GM21576 (cell line): ENCODE measurements around the gene CACNA1B.

Experiments used
- ATAC-seq: cut with Tn5 transposase; IDR thresholded peaks from one replicate; pipeline ENCODE4 v1.9.1; 2021; ENCODE audit warnings: mild to moderate bottlenecking, moderate library complexity; ENCODE audit not compliant: unreplicated experiment

Gene CACNA1B

GRCh38 chr9:137978262-137978714 is 100.7 kb downstream of the CACNA1B start:
- no peak for ATAC-seq

DNA sequence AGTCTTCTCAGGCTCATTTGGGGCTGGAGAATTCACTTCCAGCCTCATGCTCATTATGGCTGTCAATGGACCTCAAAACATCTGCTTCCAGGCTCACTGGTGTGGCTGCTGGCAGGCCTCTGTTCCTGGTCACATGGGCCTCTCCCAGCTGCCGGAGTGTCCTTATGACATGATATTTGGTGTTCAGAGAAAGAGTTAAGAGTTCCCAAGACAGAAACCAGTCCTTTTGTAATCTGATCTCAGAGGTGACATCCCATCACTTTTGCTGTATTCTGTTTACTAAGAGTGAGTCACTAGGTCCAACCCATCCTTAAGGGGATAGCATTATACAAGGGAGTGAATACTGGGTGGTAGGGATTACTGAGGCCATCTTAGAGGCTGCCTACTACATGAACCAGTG is 104.6 kb downstream of the CACNA1B start:
- no peak for ATAC-seq

- no peak for ATAC-seq
These were observed 106.4 kb downstream of the CACNA1B start for GRCh38 chr9:137984005-137984404.

DNA sequence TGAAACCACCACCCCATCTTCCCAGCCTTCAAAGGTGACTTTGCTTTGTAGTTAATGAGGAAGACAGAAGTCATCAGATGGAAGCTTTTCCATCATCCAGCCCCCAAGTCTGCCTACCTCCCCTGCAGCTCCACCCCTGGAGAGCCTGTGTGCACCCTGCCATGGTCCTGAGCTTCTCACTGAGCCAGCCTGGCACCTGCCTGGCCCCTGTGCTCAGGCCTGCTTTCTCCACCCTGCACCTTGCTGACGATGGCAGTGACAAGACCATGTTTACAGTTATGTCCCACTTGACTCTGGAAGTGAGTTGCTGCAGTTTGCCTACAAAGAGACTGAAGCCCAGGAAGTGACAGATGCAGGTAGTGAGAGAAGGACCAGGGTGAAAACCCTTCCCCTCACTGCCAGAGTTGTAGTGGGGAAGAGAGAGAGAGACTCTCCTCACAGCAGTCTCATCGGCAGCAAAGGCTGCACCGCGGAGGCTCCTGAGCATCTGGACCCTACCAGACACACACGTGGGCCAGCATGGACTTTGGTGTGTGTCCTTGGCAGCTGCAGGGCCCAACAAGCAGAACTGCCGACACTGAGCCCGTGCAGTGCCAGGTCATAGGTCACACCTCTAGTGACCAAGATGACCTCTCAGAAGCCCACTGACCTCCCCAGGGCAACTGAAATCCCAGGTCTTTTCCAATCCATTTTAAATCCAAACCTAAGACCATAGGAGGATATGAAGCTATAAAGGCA is 107.1 kb downstream of the CACNA1B start:
- ATAC-seq: no peak

GRCh38 chr9:137985637-137986071 is 108.1 kb downstream of the CACNA1B start:
- ATAC-seq: no peak

- no peak for ATAC-seq
These were observed 108.9 kb downstream of the CACNA1B start for GRCh38 chr9:137986268-137987099.

DNA sequence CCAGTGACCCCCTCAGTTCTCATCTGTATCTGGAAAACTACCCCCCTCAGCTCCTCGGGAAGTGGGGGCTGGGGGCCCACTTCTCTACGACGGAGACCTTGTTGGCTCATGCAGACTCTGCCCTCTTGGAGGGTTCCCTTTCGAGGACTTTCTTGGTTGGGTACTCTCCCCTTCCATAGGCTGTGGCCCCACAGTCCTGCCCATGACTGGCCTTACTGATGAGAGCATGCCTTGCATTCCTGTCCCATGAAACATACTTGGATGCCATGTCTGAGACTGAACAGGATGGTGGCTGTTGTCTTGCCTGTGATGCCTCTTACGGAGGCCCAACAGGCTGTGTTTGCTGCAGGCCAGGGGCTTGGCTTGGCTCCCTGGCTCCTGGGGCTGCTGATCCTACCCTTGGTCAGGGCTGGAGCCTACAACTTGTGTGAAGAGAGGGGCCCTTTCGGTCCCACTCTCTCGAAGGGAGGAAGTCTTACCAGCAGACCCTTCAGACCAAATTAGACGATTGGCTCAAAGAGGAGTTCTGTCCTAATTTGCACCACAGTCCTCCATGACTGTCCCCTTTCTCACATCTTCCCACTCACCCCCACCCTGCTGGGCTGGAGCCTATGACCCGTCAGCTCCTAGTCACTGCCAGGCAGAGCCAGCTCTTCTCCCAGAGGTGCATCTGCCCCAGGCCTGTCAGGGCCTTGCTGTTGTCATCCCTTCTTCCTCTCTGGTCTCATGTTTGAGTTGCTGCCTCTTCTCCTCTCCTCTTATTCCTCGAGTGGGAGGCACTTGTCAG is 109.9 kb downstream of the CACNA1B start:
- ATAC-seq: no peak

- no peak for ATAC-seq
These were observed 110.5 kb downstream of the CACNA1B start for GRCh38 chr9:137988051-137988450.

GRCh38 chr9:137988701-137989100 is 111.1 kb downstream of the CACNA1B start:
- ATAC-seq: no peak

- ATAC-seq: no peak
These were observed 111.6 kb downstream of the CACNA1B start for GRCh38 chr9:137989156-137989555.

GRCh38 chr9:137989999-137990715 is 112.6 kb downstream of the CACNA1B start:
- ATAC-seq: no peak

DNA sequence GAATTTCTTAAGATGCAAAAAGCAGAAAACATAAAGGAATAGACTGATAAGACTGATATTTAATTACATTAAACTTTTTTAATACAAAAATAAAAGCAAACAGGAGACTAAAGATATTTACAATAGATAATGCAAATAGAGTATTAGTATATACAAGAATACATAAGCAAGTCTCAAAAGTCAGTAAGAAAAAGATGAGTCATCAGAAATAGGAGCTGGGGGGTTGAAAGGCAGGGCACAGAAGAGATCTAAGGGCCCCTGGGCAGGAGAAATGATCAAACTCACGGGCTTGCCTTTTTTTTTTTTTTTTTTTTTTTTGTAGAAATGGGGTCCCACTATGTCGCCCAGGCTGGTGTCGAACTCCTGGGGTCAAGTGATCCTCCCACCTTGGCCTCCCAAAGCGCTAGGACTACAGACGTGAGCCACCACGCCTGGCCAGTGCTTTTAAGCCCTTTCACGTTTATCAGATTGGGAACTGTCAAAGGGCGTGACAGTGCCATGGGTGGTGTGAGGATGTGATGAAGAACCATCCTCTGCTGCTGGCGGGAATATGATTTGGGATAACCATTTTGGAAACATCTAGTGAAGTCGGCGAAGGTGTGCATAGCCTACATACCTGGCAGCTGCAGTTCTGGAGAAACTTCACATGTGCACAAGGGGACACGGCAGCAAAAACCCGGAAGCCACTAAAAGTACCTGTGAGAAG is 126.1 kb downstream of the CACNA1B start:
- ATAC-seq: no peak

DNA sequence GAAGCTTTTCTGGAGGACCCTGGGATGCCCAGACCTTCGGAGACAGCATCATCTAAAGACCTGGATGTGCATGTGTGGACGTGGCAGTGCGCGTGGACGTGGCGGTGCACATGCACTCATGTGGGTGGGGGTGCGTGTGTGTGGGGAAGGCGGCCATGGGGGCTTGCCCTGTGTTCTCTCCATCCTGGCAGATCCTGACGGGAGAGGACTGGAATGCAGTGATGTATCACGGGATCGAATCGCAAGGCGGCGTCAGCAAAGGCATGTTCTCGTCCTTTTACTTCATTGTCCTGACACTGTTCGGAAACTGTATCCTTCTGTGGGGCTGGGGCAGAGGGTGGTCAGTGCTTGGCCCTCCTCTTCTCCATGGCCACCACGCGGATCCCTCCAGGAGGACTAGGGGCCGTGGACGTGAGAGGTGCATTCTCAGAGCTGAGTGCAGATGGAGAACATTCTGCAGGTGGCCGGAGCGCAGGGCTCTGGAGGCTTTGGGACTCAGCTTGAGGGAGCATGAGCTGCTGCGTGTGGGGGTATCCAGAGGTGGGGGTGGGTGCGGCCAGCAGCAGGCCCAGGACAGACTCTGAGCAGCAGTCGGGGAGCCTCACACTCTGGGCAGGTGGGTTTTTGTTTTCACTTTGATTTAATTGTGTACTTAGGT is 129.1 kb downstream of the CACNA1B start:
- ATAC-seq: no peak

DNA sequence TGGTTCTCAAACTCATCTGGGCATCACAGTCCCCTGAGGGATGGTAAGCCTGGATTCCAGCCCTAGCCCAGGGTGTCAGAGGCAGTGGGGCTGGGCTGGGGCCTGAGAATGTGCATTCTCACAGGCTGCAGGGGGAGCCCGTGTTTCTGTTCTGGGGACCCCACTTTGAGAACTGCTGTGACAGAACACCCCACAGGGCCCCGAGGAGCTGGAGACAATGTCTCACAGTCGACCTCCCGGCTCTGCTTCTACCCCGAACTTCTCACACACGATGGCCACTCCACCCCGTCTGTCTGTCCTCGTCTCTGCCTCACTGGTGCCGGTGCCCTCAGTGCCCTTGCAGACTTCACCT is 130.0 kb downstream of the CACNA1B start:
- ATAC-seq: no peak

- no peak for ATAC-seq
These were observed 130.6 kb downstream of the CACNA1B start for GRCh38 chr9:138007918-138008841.

DNA sequence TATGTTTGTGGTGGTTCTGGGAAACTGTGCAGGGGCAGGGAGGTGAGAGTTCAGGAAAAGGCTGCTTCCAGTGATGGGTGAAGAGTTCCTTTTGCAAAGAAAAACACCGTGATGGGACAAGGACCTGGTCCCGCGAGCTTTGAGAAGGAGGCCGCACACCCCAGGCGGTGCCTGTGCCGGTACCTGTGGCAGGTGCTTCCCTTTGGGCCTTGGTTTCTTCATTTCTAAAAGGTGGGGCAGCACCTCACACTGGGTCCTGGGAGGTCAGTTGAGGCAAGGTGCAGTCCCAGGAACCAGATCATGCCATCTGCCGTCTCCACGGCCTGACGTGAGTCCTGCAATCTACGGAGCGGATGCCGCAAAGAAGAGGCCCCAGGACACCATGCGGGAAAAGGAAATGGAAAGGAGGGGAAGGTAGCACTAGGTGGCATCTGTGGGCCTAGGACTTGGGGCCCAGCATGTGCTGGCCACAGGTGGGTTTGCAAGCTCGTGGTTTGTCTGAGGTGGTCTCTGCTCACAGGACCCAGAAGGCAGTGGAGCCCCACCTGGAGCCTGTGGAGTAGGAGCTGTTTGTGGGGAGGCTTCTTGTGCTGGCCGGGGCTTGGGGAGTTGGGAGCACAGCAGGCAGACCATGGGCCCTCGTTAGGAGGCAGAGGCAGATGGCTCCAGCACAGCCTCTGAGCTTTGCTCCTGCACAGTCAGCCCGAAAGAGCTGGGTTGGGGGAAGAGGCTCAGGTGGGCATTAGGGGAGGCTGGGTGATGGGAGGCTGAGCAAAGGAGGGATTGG is 131.6 kb downstream of the CACNA1B start:
- ATAC-seq: no peak

DNA sequence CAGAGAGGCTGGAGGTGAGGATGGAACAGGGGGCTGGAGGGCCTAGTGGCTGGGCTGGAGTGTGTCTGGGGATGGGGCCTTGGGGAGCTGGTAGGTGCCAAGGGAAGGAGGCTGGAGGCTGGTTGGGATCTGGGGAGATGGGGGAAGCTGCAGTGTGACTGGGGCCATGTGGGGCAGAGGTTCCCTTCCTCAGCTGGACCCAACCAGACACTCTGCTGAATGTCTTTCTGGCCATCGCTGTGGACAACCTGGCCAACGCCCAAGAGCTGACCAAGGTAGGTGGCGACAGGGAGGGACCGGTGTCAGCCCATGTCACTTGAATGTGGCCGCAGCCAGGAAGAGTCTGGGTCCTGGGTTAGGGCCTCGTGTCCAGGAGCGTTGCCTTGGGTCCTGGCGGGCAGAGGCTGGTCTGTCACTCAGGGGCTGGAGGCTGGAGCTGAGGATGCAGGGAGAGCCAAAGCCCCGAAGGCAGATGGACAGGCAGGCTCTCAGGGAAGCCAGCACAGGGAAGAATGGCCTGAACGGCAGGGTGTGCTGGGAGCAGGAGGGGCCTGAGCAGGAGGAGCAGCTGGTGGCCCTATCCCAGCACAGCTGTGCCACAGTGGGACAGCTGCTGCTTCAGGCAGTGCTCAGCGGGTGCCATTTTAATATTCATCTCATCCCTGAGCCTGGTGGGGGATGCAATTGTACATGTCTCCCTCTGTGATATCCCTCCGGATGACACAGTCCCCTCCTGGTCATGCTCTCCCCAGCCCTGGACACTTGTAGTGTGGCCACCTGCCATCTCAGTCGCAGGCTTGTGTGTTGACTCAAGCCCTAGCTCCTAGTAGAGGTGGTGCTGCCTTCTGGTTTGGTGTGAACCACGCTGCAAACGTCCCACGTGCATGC is 132.5 kb downstream of the CACNA1B start:
- ATAC-seq: no peak
